Mesendoderm (in vitro differentiated cells): ENCODE results near the gene THEMIS2.
A peak's percentile ranks its signal among the peaks of the same experiment; 100 is the strongest.
"Not testable (repeated sequence)": the region's sequence is repeated elsewhere in the genome, so short reads cannot be mapped to it uniquely, and the experiment has no call there.

Experiments
- DNase-seq: peaks from one replicate; pipeline ENCODE4 v3.0.0; 2013
- H2AK5ac ChIP-seq: 2 replicates; pipeline ENCODE4 v1.6.1; 2013; ENCODE audit warnings: low read length, inconsistent platforms
- H2BK120ac ChIP-seq: 2 replicates; pipeline ENCODE4 v1.6.1; 2013; ENCODE audit warnings: low read depth, mild to moderate bottlenecking, low read length, moderate library complexity, mixed read lengths
- H2BK15ac ChIP-seq: replicated peaks from 2 replicates; pipeline ENCODE4 v1.6.1; 2013; ENCODE audit warnings: low read depth, mild to moderate bottlenecking, moderate library complexity
- H2BK5ac ChIP-seq: 2 replicates; pipeline ENCODE4 v1.6.1; 2013; ENCODE audit warnings: low read length, inconsistent platforms
- H3K18ac ChIP-seq: 2 replicates; pipeline ENCODE4 v1.6.1; 2013; ENCODE audit warnings: mild to moderate bottlenecking, low read length, mixed read lengths
- H3K23ac ChIP-seq: one replicate; pipeline ENCODE4 v1.6.1; 2013; ENCODE audit warnings: low read length
- H3K27ac ChIP-seq: 2 replicates; pipeline ENCODE4 v1.5.1; 2013; ENCODE audit warnings: low read depth, mild to moderate bottlenecking, inconsistent platforms, low read length, moderate library complexity
- H3K27me3 ChIP-seq: 2 replicates; pipeline ENCODE4 v1.6.1; 2013; ENCODE audit warnings: low read length, control low read depth, mild to moderate bottlenecking, inconsistent platforms; ENCODE audit not compliant: insufficient read depth, poor library complexity
- H3K36me3 ChIP-seq: 2 replicates; pipeline ENCODE4 v1.6.1; 2013; ENCODE audit warnings: low read length, inconsistent platforms; ENCODE audit not compliant: control insufficient read depth, insufficient read depth
- H3K4ac ChIP-seq: one replicate; pipeline ENCODE4 v1.6.1; 2013; ENCODE audit warnings: low read depth, mild to moderate bottlenecking, low read length, moderate library complexity
- H3K4me1 ChIP-seq: 2 replicates; pipeline ENCODE4 v1.6.1; 2013; ENCODE audit warnings: low read depth, low read length, inconsistent platforms; ENCODE audit not compliant: control insufficient read depth
- H3K4me2 ChIP-seq: 2 replicates; pipeline ENCODE4 v1.6.1; 2013; ENCODE audit warnings: low read length
- H3K4me3 ChIP-seq: 2 replicates; pipeline ENCODE4 v1.5.1; 2013; ENCODE audit warnings: mild to moderate bottlenecking, low read length
- H3K56ac ChIP-seq: one replicate; pipeline ENCODE4 v1.6.1; 2013; ENCODE audit warnings: low read length
- H3K79me1 ChIP-seq: 2 replicates; pipeline ENCODE4 v1.6.1; 2013; ENCODE audit warnings: low read length, inconsistent platforms
- H3K79me2 ChIP-seq: 2 replicates; pipeline ENCODE4 v1.6.1; 2013; ENCODE audit warnings: mild to moderate bottlenecking, low read length; ENCODE audit not compliant: control insufficient read depth, insufficient read depth
- H3K9ac ChIP-seq: 2 replicates; pipeline ENCODE4 v1.6.1; 2013; ENCODE audit warnings: low read length, inconsistent platforms
- H4K5ac ChIP-seq: one replicate; pipeline ENCODE4 v1.6.1; 2013; ENCODE audit warnings: low read length
- H4K8ac ChIP-seq: one replicate; pipeline ENCODE4 v1.6.1; 2013; ENCODE audit warnings: low read depth, mild to moderate bottlenecking, control low read depth, low read length, moderate library complexity
- WGBS: extraction: QIAGEN DNeasy Blood & Tissue Kit; methylation state at CpG from one replicate; pipeline ENCODE4 v1.1.7; 2013; ENCODE audit warnings: low lambda C conversion rate, missing lambda C conversion rate; ENCODE audit not compliant: insufficient coverage; ENCODE audit errors: extremely low coverage; 5-methylcytosine and 5-hydroxymethylcytosine counted together

The THEMIS2 gene

GRCh38 chr1:27865821-27866220 is 6.5 kb upstream of the THEMIS2 start:
- WGBS, result no CpG with 5 or more reads among the region's 10 CpGs
- H2BK15ac ChIP-seq, result no peak overlapping the region
- no peak overlapping the region for H2BK120ac ChIP-seq
- H2AK5ac ChIP-seq, result no peak overlapping the region
- H3K79me1 ChIP-seq, result no peaks in the 10 kb centered on the region
- H3K36me3 ChIP-seq, result no peaks in the 10 kb centered on the region
- no peak overlapping the region for H4K5ac ChIP-seq
- H3K4me3 ChIP-seq, result no peak overlapping the region
- no peak overlapping the region for H2BK5ac ChIP-seq
- no peak for DNase-seq
- no peak overlapping the region for H3K18ac ChIP-seq
- H3K79me2 ChIP-seq, result no peaks in the 10 kb centered on the region
- H3K56ac ChIP-seq, result no peak overlapping the region
- no peak overlapping the region for H3K23ac ChIP-seq
- H4K8ac ChIP-seq, result no peak overlapping the region
- H3K4ac ChIP-seq, result no peak overlapping the region
- H3K4me2 ChIP-seq, result no peak overlapping the region
- H3K27me3 ChIP-seq, result no peaks in the 10 kb centered on the region
- H3K27ac ChIP-seq, result no peak overlapping the region
- H3K9ac ChIP-seq, result no peak overlapping the region
- H3K4me1 ChIP-seq, result peaks cover 2% of the 10 kb centered on the region

GRCh38 chr1:27868556-27868931 is 3.8 kb upstream of the THEMIS2 start:
- Histone ChIP-seq H3K36me3 (no peaks in the 10 kb centered on the region), H3K79me2 (no peaks in the 10 kb centered on the region), H3K79me1 (no peaks in the 10 kb centered on the region), H3K4ac (no peak overlapping the region), H3K18ac (no peak overlapping the region), H4K5ac (no peak overlapping the region), H2BK15ac (no peak overlapping the region), H3K56ac (no peak overlapping the region), H2BK5ac (no peak overlapping the region), H2BK120ac (no peak overlapping the region), H3K4me2 (no peak overlapping the region), H3K4me3 (no peak overlapping the region), H4K8ac (no peak overlapping the region), H3K27ac (no peak overlapping the region), H3K9ac (no peak overlapping the region), H3K23ac (no peak overlapping the region), H3K4me1 (no peaks in the 10 kb centered on the region), H3K27me3 (no peaks in the 10 kb centered on the region), H2AK5ac (no peak overlapping the region)
- no CpG with 5 or more reads among the region's 11 CpGs for WGBS
- DNase-seq, result no peak

DNA sequence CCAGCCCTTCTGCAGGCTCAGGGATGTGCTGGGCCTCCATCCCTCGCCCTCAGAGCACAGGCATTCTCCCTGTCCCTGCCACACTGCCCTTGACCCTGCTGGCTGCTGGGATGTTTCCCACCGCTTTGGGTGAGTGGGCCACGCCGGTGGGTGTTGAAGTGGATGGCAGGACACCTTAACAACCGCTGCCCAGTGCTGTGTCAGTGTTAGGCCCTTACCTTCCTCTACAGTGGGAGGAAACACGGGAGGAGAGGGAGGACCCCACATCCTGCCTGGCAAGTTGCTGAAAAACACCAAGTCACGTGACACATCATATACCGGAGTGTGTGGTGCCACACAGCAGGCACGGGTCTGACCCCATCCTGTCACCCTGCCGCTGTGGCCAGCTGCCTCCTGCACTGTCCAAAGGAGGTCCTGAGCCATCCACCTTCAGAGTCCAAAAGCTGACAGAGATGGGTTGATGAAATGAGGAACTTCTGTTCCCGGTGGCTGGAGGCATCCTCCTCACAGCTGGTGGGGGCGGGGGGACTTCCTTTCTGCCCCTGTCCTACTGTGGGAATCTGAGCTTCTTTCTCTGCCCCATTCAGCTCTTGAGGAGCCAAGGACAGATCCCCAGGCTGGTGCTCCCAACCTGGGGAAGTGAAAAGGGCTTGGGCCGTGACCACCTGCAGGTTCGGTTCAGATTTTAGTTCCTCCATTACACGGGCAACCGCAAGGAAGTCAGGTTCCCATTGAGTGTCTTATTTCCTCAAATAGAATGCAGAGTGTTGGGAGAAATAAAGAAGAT is 3.2 kb upstream of the THEMIS2 start:
- Histone ChIP-seq H3K79me1 (no peaks in the 10 kb centered on the region), H3K4me3 (no peak overlapping the region), H2AK5ac (no peak overlapping the region), H3K4me2 (no peak overlapping the region), H4K8ac (no peak overlapping the region), H3K56ac (peak overlapping the region; percentile 28), H3K4ac (no peak overlapping the region), H3K9ac (no peak overlapping the region), H3K23ac (no peak overlapping the region), H2BK120ac (no peak overlapping the region), H3K36me3 (no peaks in the 10 kb centered on the region), H2BK5ac (no peak overlapping the region), H4K5ac (no peak overlapping the region), H3K79me2 (no peaks in the 10 kb centered on the region), H3K27ac (no peak overlapping the region), H3K18ac (no peak overlapping the region), H2BK15ac (no peak overlapping the region), H3K4me1 (no peaks in the 10 kb centered on the region), H3K27me3 (no peaks in the 10 kb centered on the region)
- WGBS, result no CpG with 5 or more reads among the region's 16 CpGs
- no peak for DNase-seq

GRCh38 chr1:27869719-27870085 is 2.6 kb upstream of the THEMIS2 start:
- Histone ChIP-seq H3K27me3 (no peaks in the 10 kb centered on the region), H4K8ac (no peak overlapping the region), H2BK5ac (no peak overlapping the region), H3K4me2 (no peak overlapping the region), H2BK15ac (no peak overlapping the region), H3K79me2 (no peaks in the 10 kb centered on the region), H3K4ac (no peak overlapping the region), H3K9ac (no peak overlapping the region), H4K5ac (no peak overlapping the region), H3K23ac (no peak overlapping the region), H3K56ac (no peak overlapping the region), H3K27ac (no peak overlapping the region), H3K36me3 (no peaks in the 10 kb centered on the region), H3K79me1 (no peaks in the 10 kb centered on the region), H2BK120ac (no peak overlapping the region), H2AK5ac (no peak overlapping the region), H3K4me3 (no peak overlapping the region), H3K4me1 (no peaks in the 10 kb centered on the region), H3K18ac (no peak overlapping the region)
- no peak for DNase-seq
- WGBS, result no CpG with 5 or more reads among the region's 1 CpG

- H2AK5ac ChIP-seq, H3K4me3 ChIP-seq, H4K5ac ChIP-seq, H4K8ac ChIP-seq, H2BK120ac ChIP-seq, H3K9ac ChIP-seq, H3K79me2 ChIP-seq, H3K36me3 ChIP-seq, DNase-seq, H3K27ac ChIP-seq, H3K23ac ChIP-seq, H2BK15ac ChIP-seq, H2BK5ac ChIP-seq, H3K4me2 ChIP-seq, H3K4me1 ChIP-seq, H3K27me3 ChIP-seq, H3K79me1 ChIP-seq, H3K56ac ChIP-seq, H3K4ac ChIP-seq, H3K18ac ChIP-seq: not testable (repeated sequence)
- no CpG with 5 or more reads among the region's 7 CpGs for WGBS
Observed at GRCh38 chr1:27871076-27871475, 1.3 kb upstream of the THEMIS2 start.
